GM12801 (cell line): ENCODE measurements around the gene SVIL.

ENCODE experiments used
- TF ChIP-seq, protein P1 (sequence below): IDR thresholded peaks from one replicate; pipeline ENCODE4 v1.5.1; 2011; ENCODE audit warnings: control low read depth; ENCODE audit not compliant: insufficient read length; ENCODE audit errors: extremely low read depth

SVIL gene

DNA sequence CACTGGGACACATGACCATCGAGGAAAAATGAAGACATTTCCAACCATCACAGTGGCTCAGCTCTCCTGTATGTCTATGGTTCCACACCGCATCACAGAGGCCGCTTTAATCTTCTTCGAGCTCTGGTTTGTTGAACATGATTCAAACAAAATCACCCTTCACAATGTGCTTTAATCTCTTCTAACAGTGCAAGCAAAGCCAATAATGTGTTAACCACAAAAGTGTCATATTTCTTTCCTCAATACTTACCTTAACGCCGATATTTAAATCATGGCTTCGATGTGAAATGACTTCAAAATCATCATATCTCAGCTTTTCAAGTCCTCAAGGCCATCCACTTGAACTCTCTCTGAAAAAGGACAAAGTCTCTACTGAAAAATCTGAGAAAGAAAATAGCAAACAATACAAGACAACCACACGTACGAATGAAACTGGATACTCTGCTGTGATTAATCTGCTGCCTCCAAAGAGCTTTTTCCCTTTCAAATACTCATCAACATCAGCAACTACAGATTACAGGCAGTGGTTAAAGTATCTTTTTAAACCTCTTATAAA is 23.0 kb upstream of the SVIL start:
- TF ChIP-seq, protein P1, sequence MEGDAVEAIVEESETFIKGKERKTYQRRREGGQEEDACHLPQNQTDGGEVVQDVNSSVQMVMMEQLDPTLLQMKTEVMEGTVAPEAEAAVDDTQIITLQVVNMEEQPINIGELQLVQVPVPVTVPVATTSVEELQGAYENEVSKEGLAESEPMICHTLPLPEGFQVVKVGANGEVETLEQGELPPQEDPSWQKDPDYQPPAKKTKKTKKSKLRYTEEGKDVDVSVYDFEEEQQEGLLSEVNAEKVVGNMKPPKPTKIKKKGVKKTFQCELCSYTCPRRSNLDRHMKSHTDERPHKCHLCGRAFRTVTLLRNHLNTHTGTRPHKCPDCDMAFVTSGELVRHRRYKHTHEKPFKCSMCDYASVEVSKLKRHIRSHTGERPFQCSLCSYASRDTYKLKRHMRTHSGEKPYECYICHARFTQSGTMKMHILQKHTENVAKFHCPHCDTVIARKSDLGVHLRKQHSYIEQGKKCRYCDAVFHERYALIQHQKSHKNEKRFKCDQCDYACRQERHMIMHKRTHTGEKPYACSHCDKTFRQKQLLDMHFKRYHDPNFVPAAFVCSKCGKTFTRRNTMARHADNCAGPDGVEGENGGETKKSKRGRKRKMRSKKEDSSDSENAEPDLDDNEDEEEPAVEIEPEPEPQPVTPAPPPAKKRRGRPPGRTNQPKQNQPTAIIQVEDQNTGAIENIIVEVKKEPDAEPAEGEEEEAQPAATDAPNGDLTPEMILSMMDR, result no peak

DNA sequence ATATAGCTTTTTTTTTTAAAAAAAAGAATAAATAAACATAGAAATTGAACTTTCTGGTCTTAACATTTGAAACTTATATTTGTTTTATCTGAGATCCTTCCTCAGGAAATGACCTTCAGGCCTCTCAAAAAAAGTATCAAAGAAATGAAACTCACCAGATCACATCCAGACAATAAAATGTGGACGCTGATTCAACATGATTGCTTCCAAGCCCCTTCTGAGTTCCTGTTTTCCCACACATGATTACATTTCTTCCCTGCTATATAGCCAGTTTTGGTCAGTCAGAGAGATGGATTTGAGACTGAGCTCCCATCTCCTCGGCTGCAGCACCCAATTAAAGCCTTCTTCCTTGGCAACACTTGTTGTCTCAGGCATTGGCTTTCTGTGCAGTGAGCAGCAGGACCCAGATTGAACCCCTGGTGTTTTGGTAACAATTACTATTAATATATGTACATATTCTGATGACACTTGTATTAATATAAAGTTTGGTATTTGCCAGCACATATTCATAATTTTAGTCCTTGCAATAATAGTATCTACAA is 21.8 kb upstream of the SVIL start:
- TF ChIP-seq, protein P1, result no peak

DNA sequence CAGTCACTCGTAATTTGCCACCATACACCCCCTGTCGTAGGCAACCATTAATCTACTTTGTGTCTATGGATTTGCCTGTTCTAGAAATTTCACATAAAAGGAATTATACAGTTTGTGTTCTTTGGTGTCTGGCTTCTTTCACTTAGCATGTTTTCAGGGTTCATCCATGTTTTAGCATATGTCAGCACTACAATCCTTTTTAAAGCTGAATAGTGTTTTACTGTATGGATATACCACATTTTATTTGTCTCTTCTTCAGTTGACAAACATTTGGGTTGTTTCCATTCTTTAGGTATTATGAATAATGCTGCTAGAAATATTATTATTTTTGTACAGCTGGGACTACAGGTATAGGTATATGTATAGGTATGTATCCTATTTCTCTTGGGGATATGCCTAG is 17.4 kb upstream of the SVIL start:
- TF ChIP-seq, protein P1, result no peak

DNA sequence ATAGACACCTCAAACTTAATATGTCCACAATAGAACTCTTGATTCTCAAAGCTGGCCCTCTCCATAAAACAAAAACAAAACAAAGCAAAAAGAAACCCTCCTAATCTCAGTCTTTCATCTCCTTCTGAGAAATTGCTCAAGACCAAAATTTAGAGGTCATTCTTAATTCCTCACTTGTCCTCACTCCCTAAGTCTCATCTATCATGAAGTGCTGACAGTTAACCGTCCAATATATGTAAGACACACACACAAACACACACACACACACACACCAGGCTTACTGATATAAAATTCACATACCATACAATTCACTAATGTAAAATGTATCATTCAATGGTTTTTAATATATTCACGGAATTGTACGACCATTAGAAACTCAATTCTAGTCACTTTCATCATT is 17.0 kb upstream of the SVIL start:
- TF ChIP-seq, protein P1, result no peak

DNA sequence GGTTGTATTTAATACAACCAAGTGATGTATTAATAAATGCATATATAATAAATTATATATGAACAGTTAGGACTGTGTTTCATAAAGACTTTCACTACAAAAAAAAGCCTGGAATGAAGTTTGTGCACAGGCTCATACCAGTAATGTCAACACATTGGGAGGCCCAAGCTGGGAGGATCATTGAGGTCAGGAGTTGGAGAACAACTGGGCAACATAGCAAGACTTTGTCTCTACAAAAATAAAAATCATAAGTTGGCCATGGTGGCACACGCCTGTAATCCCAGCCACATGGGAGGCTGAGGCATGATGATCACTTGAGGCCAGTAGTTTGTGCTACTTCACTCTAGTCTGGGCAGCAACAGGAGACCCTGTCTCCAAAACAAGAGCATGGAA is 15.8 kb upstream of the SVIL start:
- TF ChIP-seq, protein P1, result no peak

DNA sequence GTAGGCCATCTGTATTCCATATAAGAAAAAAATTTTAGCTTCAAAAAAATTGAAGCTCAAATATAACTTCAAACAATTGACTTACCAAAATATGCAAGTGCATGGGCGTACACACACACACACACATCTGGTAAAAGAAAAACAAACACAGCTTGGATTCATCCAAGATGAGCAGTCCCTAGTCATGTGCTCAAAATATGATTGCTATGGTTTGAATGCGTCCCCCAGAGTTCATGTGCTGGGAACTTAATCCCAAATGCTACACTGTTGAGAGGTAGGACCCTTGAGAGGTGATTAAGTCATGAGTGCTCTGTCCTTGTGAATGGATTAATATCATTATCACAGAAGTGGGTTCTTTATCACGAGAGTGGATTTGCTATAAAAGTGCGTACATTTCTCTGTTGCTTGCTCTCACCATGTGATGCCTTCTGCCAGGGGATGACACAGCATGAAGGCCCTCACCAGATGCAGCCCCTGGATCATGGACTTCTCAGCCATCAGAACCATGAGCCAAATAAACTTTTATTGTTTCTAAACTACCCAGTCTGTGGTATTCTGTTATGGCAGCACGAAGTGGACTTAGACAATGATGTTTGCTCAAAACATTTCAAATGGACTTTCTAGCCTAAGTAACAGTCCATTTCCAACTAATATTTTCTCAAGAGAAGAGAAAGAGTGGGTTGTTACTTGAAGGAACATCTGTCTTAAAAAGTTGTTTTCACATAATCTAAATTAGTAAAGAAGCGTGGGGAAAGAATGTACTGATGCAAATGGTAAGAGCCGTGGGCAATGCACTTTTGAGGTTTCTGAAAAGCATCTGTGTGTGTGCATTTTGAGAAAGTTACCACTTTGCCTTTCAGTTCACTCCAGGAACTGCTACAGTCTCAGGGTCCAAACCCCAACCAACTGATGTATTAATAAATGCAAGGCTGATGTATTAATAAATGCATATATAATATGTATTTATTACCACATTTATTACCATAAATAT is 15.1 kb upstream of the SVIL start:
- TF ChIP-seq, protein P1, result no peak

DNA sequence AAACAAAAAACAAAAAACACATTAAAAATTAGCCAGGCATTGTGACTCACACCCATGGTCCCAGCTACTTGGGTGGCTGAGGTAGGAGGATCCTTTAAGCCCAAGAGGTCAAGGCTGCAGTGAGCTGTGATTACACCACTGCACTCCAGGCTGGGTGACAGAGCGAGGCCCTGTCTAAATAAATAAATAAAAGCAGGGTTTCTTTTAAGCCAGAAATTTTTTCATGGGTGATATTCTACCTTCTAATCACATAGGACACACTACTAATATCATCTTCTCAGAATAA is 14.2 kb upstream of the SVIL start:
- TF ChIP-seq, protein P1, result no peak
